ENCODE results near the gene KRT79. TPM values are rescaled to one million over a fixed set of nuclear protein-coding genes. Genes with fewer than 3 reads are reported as not detected.

Gene KRT79
- total RNA-seq, 2 donors from 2014 or later = 0.19 to 0.26 TPM

GRCh38 chr12:52808573-52809160 is 25.4 kb downstream of the KRT79 start:
- Mint-ChIP-seq H3K27ac (no peak overlapping the region), H3K27me3 (ENCODE audit: low read depth) (no peaks in the 10 kb centered on the region), H3K9me3 (no peaks in the 10 kb centered on the region), H3K4me3 (no peak overlapping the region), H3K4me1 (ENCODE audit: low read depth) (no peaks in the 10 kb centered on the region), H3K36me3 (ENCODE audit: insufficient read depth in 2 of 2) (no peaks in the 10 kb centered on the region)
- ATAC-seq (replicated peaks in 1 of 2) = no peak
- no peak for DNase-seq

- H3K36me3 Mint-ChIP-seq (ENCODE audit: insufficient read depth in 2 of 2) = no peaks in the 10 kb centered on the region
- no peak overlapping the region for H3K27ac Mint-ChIP-seq
- H3K4me3 Mint-ChIP-seq = no peak overlapping the region
- ATAC-seq (replicated peaks in 1 of 2) = no peak
- H3K9me3 Mint-ChIP-seq = no peaks in the 10 kb centered on the region
- H3K4me1 Mint-ChIP-seq (ENCODE audit: low read depth) = no peaks in the 10 kb centered on the region
- DNase-seq = no peak
- H3K27me3 Mint-ChIP-seq (ENCODE audit: low read depth) = no peaks in the 10 kb centered on the region
These were observed 26.3 kb downstream of the KRT79 start for GRCh38 chr12:52807544-52808470.

- no peaks in the 10 kb centered on the region for H3K9me3 Mint-ChIP-seq
These were observed 27.1 kb downstream of the KRT79 start for GRCh38 chr12:52806821-52807543.

GRCh38 chr12:52806169-52806811 is 27.8 kb downstream of the KRT79 start:
- Mint-ChIP-seq H3K27ac (no peak overlapping the region), H3K9me3 (no peaks in the 10 kb centered on the region), H3K36me3 (ENCODE audit: insufficient read depth in 2 of 2) (no peaks in the 10 kb centered on the region), H3K27me3 (ENCODE audit: low read depth) (no peaks in the 10 kb centered on the region), H3K4me1 (ENCODE audit: low read depth) (no peaks in the 10 kb centered on the region), H3K4me3 (no peak overlapping the region)
- DNase-seq (no peak), ATAC-seq (replicated peaks in 1 of 2) (no peak)

More at GRCh38 chr12:52806821-52807543, 27.1 kb downstream of the KRT79 start:
- H3K4me1 Mint-ChIP-seq (ENCODE audit: low read depth) = no peaks in the 10 kb centered on the region
- ATAC-seq (replicated peaks in 1 of 2) (no peak), DNase-seq (no peak)
- no peak overlapping the region for H3K27ac Mint-ChIP-seq
- H3K27me3 Mint-ChIP-seq (ENCODE audit: low read depth) = no peaks in the 10 kb centered on the region
- no peaks in the 10 kb centered on the region for H3K36me3 Mint-ChIP-seq (ENCODE audit: insufficient read depth in 2 of 2)
- no peak overlapping the region for H3K4me3 Mint-ChIP-seq

- no peak for DNase-seq
- no peak for ATAC-seq (replicated peaks in 1 of 2)
- Mint-ChIP-seq H3K4me3 (no peak overlapping the region), H3K27ac (no peak overlapping the region), H3K36me3 (ENCODE audit: insufficient read depth in 2 of 2) (no peaks in the 10 kb centered on the region), H3K27me3 (ENCODE audit: low read depth) (no peaks in the 10 kb centered on the region), H3K9me3 (no peaks in the 10 kb centered on the region), H3K4me1 (ENCODE audit: low read depth) (no peaks in the 10 kb centered on the region)
These were observed 28.4 kb downstream of the KRT79 start for GRCh38 chr12:52805739-52806138.

- H3K9me3 Mint-ChIP-seq = no peaks in the 10 kb centered on the region
- no peak overlapping the region for H3K27ac Mint-ChIP-seq
- H3K4me1 Mint-ChIP-seq (ENCODE audit: low read depth) = no peaks in the 10 kb centered on the region
- H3K4me3 Mint-ChIP-seq = no peak overlapping the region
- H3K27me3 Mint-ChIP-seq (ENCODE audit: low read depth) = no peaks in the 10 kb centered on the region
- DNase-seq = no peak
- no peak for ATAC-seq (replicated peaks in 1 of 2)
- no peaks in the 10 kb centered on the region for H3K36me3 Mint-ChIP-seq (ENCODE audit: insufficient read depth in 2 of 2)
These were observed 29.1 kb downstream of the KRT79 start for GRCh38 chr12:52805000-52805399.

- no peaks in the 10 kb centered on the region for H3K4me1 Mint-ChIP-seq (ENCODE audit: low read depth)
- ATAC-seq (replicated peaks in 1 of 2) (no peak), DNase-seq (no peak)
- H3K9me3 Mint-ChIP-seq = no peaks in the 10 kb centered on the region
- H3K36me3 Mint-ChIP-seq (ENCODE audit: insufficient read depth in 2 of 2) = no peaks in the 10 kb centered on the region
- no peak overlapping the region for H3K4me3 Mint-ChIP-seq
- no peaks in the 10 kb centered on the region for H3K27me3 Mint-ChIP-seq (ENCODE audit: low read depth)
- no peak overlapping the region for H3K27ac Mint-ChIP-seq
These were observed 31.7 kb downstream of the KRT79 start for GRCh38 chr12:52802442-52802841.

GRCh38 chr12:52801773-52802172 is 32.3 kb downstream of the KRT79 start:
- no peak overlapping the region for H3K27ac Mint-ChIP-seq
- no peaks in the 10 kb centered on the region for H3K36me3 Mint-ChIP-seq (ENCODE audit: insufficient read depth in 2 of 2)
- H3K27me3 Mint-ChIP-seq (ENCODE audit: low read depth) = no peaks in the 10 kb centered on the region
- ATAC-seq (replicated peaks in 1 of 2) (no peak), DNase-seq (no peak)
- no peak overlapping the region for H3K4me3 Mint-ChIP-seq
- no peaks in the 10 kb centered on the region for H3K9me3 Mint-ChIP-seq
- no peaks in the 10 kb centered on the region for H3K4me1 Mint-ChIP-seq (ENCODE audit: low read depth)

GRCh38 chr12:52800259-52800917 is 33.7 kb downstream of the KRT79 start:
- H3K4me3 Mint-ChIP-seq = no peak overlapping the region
- no peaks in the 10 kb centered on the region for H3K27me3 Mint-ChIP-seq (ENCODE audit: low read depth)
- H3K27ac Mint-ChIP-seq = no peak overlapping the region
- H3K9me3 Mint-ChIP-seq = no peaks in the 10 kb centered on the region
- H3K36me3 Mint-ChIP-seq (ENCODE audit: insufficient read depth in 2 of 2) = no peaks in the 10 kb centered on the region
- no peaks in the 10 kb centered on the region for H3K4me1 Mint-ChIP-seq (ENCODE audit: low read depth)
- DNase-seq = no peak
- ATAC-seq (replicated peaks in 1 of 2) = no peak

- Mint-ChIP-seq H3K4me1 (ENCODE audit: low read depth) (peaks cover 3% of the 10 kb centered on the region), H3K4me3 (no peak overlapping the region), H3K27ac (no peak overlapping the region), H3K9me3 (no peaks in the 10 kb centered on the region), H3K36me3 (ENCODE audit: insufficient read depth in 2 of 2) (no peaks in the 10 kb centered on the region), H3K27me3 (ENCODE audit: low read depth) (no peaks in the 10 kb centered on the region)
- no peak for ATAC-seq (replicated peaks in 1 of 2)
- no peak for DNase-seq
These were observed 34.5 kb downstream of the KRT79 start for GRCh38 chr12:52799505-52800211.

GRCh38 chr12:52798671-52799504 is 35.2 kb downstream of the KRT79 start:
- Mint-ChIP-seq H3K4me3 (no peak overlapping the region), H3K36me3 (ENCODE audit: insufficient read depth in 2 of 2) (no peaks in the 10 kb centered on the region), H3K27ac (no peak overlapping the region), H3K27me3 (ENCODE audit: low read depth) (no peaks in the 10 kb centered on the region), H3K4me1 (ENCODE audit: low read depth) (peaks cover 10% of the 10 kb centered on the region), H3K9me3 (no peaks in the 10 kb centered on the region)
- ATAC-seq (replicated peaks in 1 of 2) (no peak), DNase-seq (no peak)
